NCI-H446 treated with DMSO at 0.1 percent for 48 hours (cell line): ENCODE data around the gene AFF2.

Experiments
- DNase-seq: peaks from one replicate; lab custom pipeline; 2025; lab: John Stamatoyannopoulos, UW

AFF2 gene

GRCh38 chrX:148582353-148582752 lies 81.9 kb downstream of the AFF2 start:
- no peak for DNase-seq

- no peak for DNase-seq
Observed at GRCh38 chrX:148588649-148589310, 88.4 kb downstream of the AFF2 start.

- DNase-seq = no peak
Observed at GRCh38 chrX:148592595-148592994, 92.2 kb downstream of the AFF2 start.

- no peak for DNase-seq
Observed at GRCh38 chrX:148593146-148593545, 92.7 kb downstream of the AFF2 start.

- no peak for DNase-seq
Observed at GRCh38 chrX:148593987-148594386, 93.6 kb downstream of the AFF2 start.

GRCh38 chrX:148599404-148599803 lies 99.0 kb downstream of the AFF2 start:
- no peak for DNase-seq

- DNase-seq = no peak
Observed at GRCh38 chrX:148600131-148600530, 99.7 kb downstream of the AFF2 start.

- no peak for DNase-seq
Observed at GRCh38 chrX:148600581-148600980, 100.2 kb downstream of the AFF2 start.

GRCh38 chrX:148601034-148601433 lies 100.6 kb downstream of the AFF2 start:
- DNase-seq = no peak

GRCh38 chrX:148609515-148610327 lies 109.3 kb downstream of the AFF2 start:
- DNase-seq = no peak

GRCh38 chrX:148610328-148610698 lies 109.9 kb downstream of the AFF2 start:
- DNase-seq = no peak

GRCh38 chrX:148611993-148612392 lies 111.6 kb downstream of the AFF2 start:
- DNase-seq = no peak

- DNase-seq = no peak
Observed at GRCh38 chrX:148612431-148612830, 112.0 kb downstream of the AFF2 start.

GRCh38 chrX:148613636-148614035 lies 113.2 kb downstream of the AFF2 start:
- DNase-seq = no peak

GRCh38 chrX:148615491-148615890 lies 115.1 kb downstream of the AFF2 start:
- no peak for DNase-seq

- no peak for DNase-seq
Observed at GRCh38 chrX:148618470-148619445, 118.3 kb downstream of the AFF2 start.

GRCh38 chrX:148620023-148620422 lies 119.6 kb downstream of the AFF2 start:
- no peak for DNase-seq

GRCh38 chrX:148624951-148625474 lies 124.6 kb downstream of the AFF2 start:
- DNase-seq = no peak

GRCh38 chrX:148628621-148629020 lies 128.2 kb downstream of the AFF2 start:
- no peak for DNase-seq

GRCh38 chrX:148629434-148629833 lies 129.0 kb downstream of the AFF2 start:
- no peak for DNase-seq

- DNase-seq = no peak
Observed at GRCh38 chrX:148632444-148632843, 132.0 kb downstream of the AFF2 start.

- no peak for DNase-seq
Observed at GRCh38 chrX:148633218-148633908, 132.9 kb downstream of the AFF2 start.
